Thoracic aorta (tissue), 2 donors: ENCODE data around the gene NHS. TPM values are rescaled to one million over a fixed set of nuclear protein-coding genes. Genes with fewer than 3 reads are reported as not detected.

Source experiments
- ATAC-seq: fragments of 150-250 bp; one replicate; pipeline ENCODE4 v1.8.0; 2017; ENCODE audit warnings: low read depth; ENCODE audit not compliant: insufficient number of reproducible peaks, low FRiP score
- DNase-seq: peaks from one replicate; pipeline ENCODE4 v3.0.0-alpha.2; 2020; ENCODE audit warnings: low spot score
- H3K27ac ChIP-seq, 2 donors: fragments of 200-600 bp; sonication (generic); 1 replicate in 1 of 2; 2 replicates in 1 of 2; pipeline ENCODE4 v1.5.1; 2016; ENCODE audit warnings: mild to moderate bottlenecking in 2 of 2, moderate library complexity in 2 of 2
- H3K27me3 ChIP-seq: fragments of 200-600 bp; sonication (generic); replicated peaks from 2 replicates; pipeline ENCODE4 v1.6.0; 2016; ENCODE audit warnings: mild to moderate bottlenecking; ENCODE audit not compliant: insufficient read depth
- H3K36me3 ChIP-seq: fragments of 200-600 bp; sonication (generic); one replicate; pipeline ENCODE4 v1.5.1; 2016
- H3K4me1 ChIP-seq, 2 donors: fragments of 200-600 bp; sonication (generic); 1 replicate in 1 of 2; 2 replicates in 1 of 2; pipeline versions ENCODE4 v1.5.1 to v1.6.0; 2016; ENCODE audit warnings: low read depth in 2 of 2, mild to moderate bottlenecking in 1 of 2; ENCODE audit not compliant: control insufficient read depth in 1 of 2
- H3K4me3 ChIP-seq: fragments of 200-600 bp; sonication (generic); 2 replicates; pipeline ENCODE4 v1.5.1; 2016; ENCODE audit warnings: mild to moderate bottlenecking
- H3K9me3 ChIP-seq: fragments of 200-600 bp; sonication (generic); 2 replicates; pipeline ENCODE4 v1.5.1; 2016
- total RNA-seq, 2 donors: library from RNA; depleted of rRNA; stranded (reverse); fragments of >200 nt; gene quantifications; one replicate each; pipeline versions ENCODE4 v1.1.0 to v1.2.3, GENCODE V29; 2016
- TF ChIP-seq, protein P1 (sequence below): fragments of 200-600 bp; sonication (generic); IDR thresholded peaks from one replicate; pipeline ENCODE4 v1.5.1; 2019; ENCODE audit warnings: antibody characterized with exemption

Gene NHS
- total RNA-seq, 2 donors from 2014 or later, result 23.3 to 29.6 TPM

- TF ChIP-seq, protein P1, sequence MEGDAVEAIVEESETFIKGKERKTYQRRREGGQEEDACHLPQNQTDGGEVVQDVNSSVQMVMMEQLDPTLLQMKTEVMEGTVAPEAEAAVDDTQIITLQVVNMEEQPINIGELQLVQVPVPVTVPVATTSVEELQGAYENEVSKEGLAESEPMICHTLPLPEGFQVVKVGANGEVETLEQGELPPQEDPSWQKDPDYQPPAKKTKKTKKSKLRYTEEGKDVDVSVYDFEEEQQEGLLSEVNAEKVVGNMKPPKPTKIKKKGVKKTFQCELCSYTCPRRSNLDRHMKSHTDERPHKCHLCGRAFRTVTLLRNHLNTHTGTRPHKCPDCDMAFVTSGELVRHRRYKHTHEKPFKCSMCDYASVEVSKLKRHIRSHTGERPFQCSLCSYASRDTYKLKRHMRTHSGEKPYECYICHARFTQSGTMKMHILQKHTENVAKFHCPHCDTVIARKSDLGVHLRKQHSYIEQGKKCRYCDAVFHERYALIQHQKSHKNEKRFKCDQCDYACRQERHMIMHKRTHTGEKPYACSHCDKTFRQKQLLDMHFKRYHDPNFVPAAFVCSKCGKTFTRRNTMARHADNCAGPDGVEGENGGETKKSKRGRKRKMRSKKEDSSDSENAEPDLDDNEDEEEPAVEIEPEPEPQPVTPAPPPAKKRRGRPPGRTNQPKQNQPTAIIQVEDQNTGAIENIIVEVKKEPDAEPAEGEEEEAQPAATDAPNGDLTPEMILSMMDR, result no peak
- Histone ChIP-seq H3K27ac (no peak overlapping the region), H3K36me3 (no peaks in the 10 kb centered on the region), H3K27me3 (no peaks in the 10 kb centered on the region), H3K4me1 (peaks cover 0 to 6% of the 10 kb centered on the region in 2 donors), H3K9me3 (no peaks in the 10 kb centered on the region), H3K4me3 (no peak overlapping the region)
- no peak for ATAC-seq
- no peak for DNase-seq
Measured at GRCh38 chrX:17462881-17463280, 87.9 kb downstream of the NHS start.

DNA sequence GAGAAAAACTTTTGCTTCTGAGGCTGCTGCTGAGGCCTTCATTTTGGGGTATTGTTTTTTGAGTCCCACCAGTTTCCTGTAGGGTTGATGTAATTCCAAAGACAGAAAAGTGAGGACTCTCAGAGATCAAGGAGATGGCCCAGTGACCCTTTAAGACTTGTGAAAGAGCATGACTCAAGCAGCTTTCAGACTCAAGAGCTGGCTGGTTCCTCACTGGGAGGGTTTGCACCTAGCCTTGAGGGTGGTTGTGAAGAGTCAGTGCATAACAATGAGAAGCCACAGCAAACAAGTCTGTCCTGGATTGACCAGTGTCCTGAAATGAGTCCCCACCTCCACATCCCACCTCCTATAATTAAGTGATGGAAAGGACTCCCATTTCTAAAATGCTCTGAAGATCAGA, 89.2 kb downstream of the NHS start:
- Histone ChIP-seq H3K9me3 (no peaks in the 10 kb centered on the region), H3K4me3 (no peak overlapping the region), H3K27ac (no peak overlapping the region), H3K27me3 (no peaks in the 10 kb centered on the region), H3K4me1 (peaks cover 0 to 6% of the 10 kb centered on the region in 2 donors), H3K36me3 (no peaks in the 10 kb centered on the region)
- DNase-seq (no peak), ATAC-seq (no peak)
- TF ChIP-seq, protein P1, result no peak

DNA sequence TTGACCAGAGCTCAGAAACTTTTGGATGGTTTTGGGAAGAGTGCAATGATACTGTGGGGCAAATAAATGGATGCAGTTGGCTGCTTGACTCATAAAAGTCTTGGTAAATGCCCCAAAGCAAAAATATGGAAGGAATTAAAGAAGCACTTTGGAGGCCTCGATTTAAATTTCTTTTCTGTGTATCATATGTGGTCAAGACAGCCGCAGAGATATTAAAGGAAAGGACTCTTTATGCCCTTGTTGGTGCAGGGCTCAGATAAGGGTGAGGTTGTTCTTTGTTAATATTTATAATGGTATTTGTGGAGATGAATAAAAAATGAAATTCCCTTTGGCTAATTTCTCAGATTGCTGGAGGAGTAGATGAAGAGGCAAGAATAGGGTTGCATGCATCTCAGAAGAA, 90.2 kb downstream of the NHS start:
- Histone ChIP-seq H3K4me1 (peaks cover 0 to 6% of the 10 kb centered on the region in 2 donors), H3K4me3 (no peak overlapping the region), H3K9me3 (no peaks in the 10 kb centered on the region), H3K36me3 (no peaks in the 10 kb centered on the region), H3K27ac (no peak overlapping the region), H3K27me3 (no peaks in the 10 kb centered on the region)
- ATAC-seq (no peak), DNase-seq (no peak)
- TF ChIP-seq, protein P1, result no peak

DNA sequence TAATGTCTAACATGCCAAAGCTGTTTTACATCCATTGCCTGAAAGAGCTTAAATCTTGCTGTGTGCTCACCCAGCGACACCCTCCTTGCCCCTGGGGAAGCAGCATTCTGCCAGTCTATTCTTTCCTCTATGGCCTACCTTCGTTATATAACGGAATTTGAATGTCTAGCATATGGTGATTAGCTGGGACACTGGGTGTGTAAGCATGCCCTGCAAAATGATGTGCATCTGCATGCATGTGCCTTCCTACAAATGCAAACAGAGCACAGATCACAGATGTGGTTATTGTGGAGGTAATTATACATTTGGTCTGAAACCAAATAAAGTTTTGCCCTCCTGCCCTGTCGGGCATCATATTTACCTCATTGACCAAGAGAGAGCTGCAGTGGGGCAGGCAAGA, 90.8 kb downstream of the NHS start:
- peaks cover 0 to 6% of the 10 kb centered on the region in 2 donors for H3K4me1 ChIP-seq
- TF ChIP-seq, protein P1, result no peak
- ATAC-seq (no peak), DNase-seq (no peak)
- H3K27me3 ChIP-seq, result no peaks in the 10 kb centered on the region
- H3K27ac ChIP-seq, result no peak overlapping the region
- H3K9me3 ChIP-seq, result no peaks in the 10 kb centered on the region
- H3K4me3 ChIP-seq, result no peak overlapping the region
- no peaks in the 10 kb centered on the region for H3K36me3 ChIP-seq

- TF ChIP-seq, protein P1, result no peak
- Histone ChIP-seq H3K36me3 (no peaks in the 10 kb centered on the region), H3K27me3 (no peaks in the 10 kb centered on the region), H3K4me1 (peaks cover 0 to 11% of the 10 kb centered on the region in 2 donors), H3K9me3 (no peaks in the 10 kb centered on the region), H3K27ac (no peak overlapping the region), H3K4me3 (no peak overlapping the region)
- DNase-seq (no peak), ATAC-seq (no peak)
Measured at GRCh38 chrX:17470136-17470535, 95.1 kb downstream of the NHS start.
